Calu3 (cell line): ENCODE measurements around the gene KCNH4. TPM values are rescaled to one million over a fixed set of nuclear protein-coding genes. Genes with fewer than 3 reads are reported as not detected.

Source experiments
- BruUV-seq: library from RNA; stranded (reverse); fragments of 400-500 nt; replicated peaks from 2 replicates; lab custom pipeline; 2021; lab: Mats Ljungman, UMichigan
- CTCF ChIA-PET: fragments of 300-600 bp; sonication (Branson Sonifier 250); formaldehyde crosslinking; loops from one replicate; lab custom pipeline; 2022; ENCODE audit warnings: antibody characterized with exemption; lab: Charles Lee
- DNase-seq: peaks from one replicate; pipeline ENCODE4 v3.0.0; 2022
- H3K27ac Mint-ChIP-seq: one replicate; pipeline ENCODE4 v1.8.0; 2022; ENCODE audit warnings: mixed read lengths; ENCODE audit not compliant: unreplicated experiment
- H3K27me3 Mint-ChIP-seq: one replicate; pipeline ENCODE4 v1.8.0; 2022; ENCODE audit warnings: mixed read lengths; ENCODE audit not compliant: unreplicated experiment
- H3K36me3 Mint-ChIP-seq: one replicate; pipeline ENCODE4 v1.8.0; 2022; ENCODE audit warnings: mild to moderate bottlenecking, moderate library complexity, mixed read lengths; ENCODE audit not compliant: insufficient read depth, unreplicated experiment
- H3K4me1 Mint-ChIP-seq: one replicate; pipeline ENCODE4 v1.8.0; 2022; ENCODE audit warnings: mild to moderate bottlenecking, low read depth, mixed read lengths; ENCODE audit not compliant: unreplicated experiment
- H3K4me3 Mint-ChIP-seq: one replicate; pipeline ENCODE4 v1.8.0; 2022; ENCODE audit warnings: mild to moderate bottlenecking, low read depth, moderate library complexity, mixed read lengths; ENCODE audit not compliant: unreplicated experiment
- H3K9me3 Mint-ChIP-seq: one replicate; pipeline ENCODE4 v1.8.0; 2022; ENCODE audit warnings: low read depth, mixed read lengths; ENCODE audit not compliant: unreplicated experiment
- intact Hi-C: fragments of 100-400 bp; cut with micrococcal nuclease; formaldehyde crosslinking; loops from one replicate; pipeline ENCODE4 v1.10.0; 2022; ENCODE audit not compliant: unreplicated experiment
- total RNA-seq: library from RNA; stranded (reverse); gene quantifications from 2 replicates; pipeline ENCODE4 v1.2.3, GENCODE V29; 2022
- TF ChIP-seq, protein P1 (sequence below): fragments of 200-600 bp; IDR thresholded peaks from one replicate; pipeline ENCODE4 v1.8.0; 2022; ENCODE audit warnings: antibody characterized with exemption; ENCODE audit not compliant: unreplicated experiment

Gene KCNH4
- total RNA-seq, 1 experiment from 2014 or later: not detected

DNA sequence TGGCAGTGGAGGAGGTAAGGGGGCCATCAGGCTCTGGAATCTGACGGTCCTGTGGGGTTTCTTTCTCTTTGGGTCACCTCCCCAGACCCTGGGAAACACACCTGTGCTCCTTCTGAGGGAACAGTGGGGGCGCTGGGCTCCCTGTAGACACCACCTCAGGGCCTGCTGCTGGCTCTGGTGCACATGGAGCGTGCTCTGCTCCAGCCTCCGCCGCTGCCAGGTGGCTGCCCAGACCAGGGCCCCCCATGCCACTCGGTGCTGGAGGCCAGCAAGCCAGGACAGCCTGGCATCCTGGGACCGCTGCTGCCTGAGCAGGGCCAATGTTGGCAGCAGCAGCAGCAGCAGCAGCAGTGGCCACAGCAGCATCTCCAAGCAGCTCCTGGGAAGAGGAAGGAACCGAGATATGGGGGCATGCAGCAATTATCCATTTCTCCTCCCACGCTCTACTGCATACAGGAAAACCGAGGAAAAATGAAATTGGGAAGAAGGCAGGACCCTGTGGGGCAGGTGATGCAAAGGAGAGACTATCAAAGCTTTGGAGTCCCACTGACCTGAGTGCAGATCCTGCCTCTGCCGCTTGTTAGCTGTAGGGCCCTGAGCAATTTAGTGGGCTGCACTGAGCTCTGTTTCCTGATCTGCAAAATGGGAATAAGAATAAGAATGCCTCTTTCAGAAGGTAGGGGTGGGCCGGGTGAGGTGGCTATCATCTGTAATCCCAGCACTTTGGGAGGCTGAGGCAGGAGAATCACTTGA, 12.4 kb upstream of the KCNH4 start:
- Mint-ChIP-seq H3K4me3 (peak overlapping the region; percentile 80), H3K9me3 (no peaks in the 10 kb centered on the region), H3K36me3 (peaks cover 27% of the 10 kb centered on the region), H3K4me1 (peaks cover 13% of the 10 kb centered on the region), H3K27me3 (no peaks in the 10 kb centered on the region), H3K27ac (peak overlapping the region; percentile 61)
- intact Hi-C loops: no loop called here
- CTCF ChIA-PET: interaction anchor here (0.6 to 1.7 kb wide), 6 partner anchors 10 to 213 kb away, joined by 3 to 9 read pairs (median 4); no protein-coding TSS in a partner anchor
- DNase-seq: no peak
- BruUV-seq: no TSS peak
- TF ChIP-seq, protein P1, sequence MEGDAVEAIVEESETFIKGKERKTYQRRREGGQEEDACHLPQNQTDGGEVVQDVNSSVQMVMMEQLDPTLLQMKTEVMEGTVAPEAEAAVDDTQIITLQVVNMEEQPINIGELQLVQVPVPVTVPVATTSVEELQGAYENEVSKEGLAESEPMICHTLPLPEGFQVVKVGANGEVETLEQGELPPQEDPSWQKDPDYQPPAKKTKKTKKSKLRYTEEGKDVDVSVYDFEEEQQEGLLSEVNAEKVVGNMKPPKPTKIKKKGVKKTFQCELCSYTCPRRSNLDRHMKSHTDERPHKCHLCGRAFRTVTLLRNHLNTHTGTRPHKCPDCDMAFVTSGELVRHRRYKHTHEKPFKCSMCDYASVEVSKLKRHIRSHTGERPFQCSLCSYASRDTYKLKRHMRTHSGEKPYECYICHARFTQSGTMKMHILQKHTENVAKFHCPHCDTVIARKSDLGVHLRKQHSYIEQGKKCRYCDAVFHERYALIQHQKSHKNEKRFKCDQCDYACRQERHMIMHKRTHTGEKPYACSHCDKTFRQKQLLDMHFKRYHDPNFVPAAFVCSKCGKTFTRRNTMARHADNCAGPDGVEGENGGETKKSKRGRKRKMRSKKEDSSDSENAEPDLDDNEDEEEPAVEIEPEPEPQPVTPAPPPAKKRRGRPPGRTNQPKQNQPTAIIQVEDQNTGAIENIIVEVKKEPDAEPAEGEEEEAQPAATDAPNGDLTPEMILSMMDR: no peak

DNA sequence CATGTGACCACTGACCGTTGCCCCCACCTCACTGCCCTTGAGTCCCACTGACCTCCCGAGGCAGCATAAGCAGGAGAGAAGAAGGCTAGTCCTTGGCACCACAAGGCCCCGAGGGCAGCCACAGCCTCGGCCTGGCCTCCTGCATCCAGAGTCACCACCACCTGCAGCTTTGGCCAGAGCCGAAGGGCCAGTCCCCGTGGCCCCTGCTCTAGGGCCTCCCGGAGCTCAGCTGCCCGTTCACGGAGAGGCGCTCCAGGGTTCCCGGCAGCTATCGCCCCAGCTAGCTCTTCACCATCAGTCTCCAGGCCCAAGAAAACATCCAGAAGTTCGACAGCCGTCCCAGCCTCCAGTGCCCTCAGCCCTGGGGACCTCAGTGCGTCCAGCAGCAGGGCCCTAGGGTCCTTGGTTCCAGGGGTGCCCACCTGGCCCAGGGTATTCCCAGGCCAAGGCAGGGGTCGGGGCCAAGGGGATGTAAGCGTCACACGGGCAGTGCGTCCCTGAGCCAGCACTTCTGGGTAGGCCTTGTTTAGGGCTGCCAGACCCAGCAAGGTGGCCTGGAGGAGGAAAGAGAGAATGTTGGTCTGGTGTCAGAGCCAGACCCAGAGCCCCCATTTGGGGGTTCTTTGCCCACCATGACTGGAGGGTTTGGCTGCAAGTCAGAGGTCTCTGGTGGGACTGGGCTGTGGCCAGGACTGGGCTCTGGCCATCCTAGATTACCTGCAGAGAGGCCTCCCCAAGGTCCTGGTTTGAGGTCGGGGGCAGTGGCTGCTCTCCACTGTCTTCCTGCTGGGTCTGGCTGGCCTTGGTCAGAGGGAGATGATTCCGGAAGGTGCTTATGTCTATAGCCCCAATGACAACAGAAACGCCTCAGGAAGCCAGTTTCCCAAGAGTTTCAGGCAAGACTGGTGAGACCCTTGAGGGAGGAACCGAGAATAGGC, 11.5 kb upstream of the KCNH4 start:
- no TSS peak for BruUV-seq
- no peak overlapping the region for H3K27ac Mint-ChIP-seq
- CTCF ChIA-PET: no interaction called here
- peaks cover 13% of the 10 kb centered on the region for H3K4me1 Mint-ChIP-seq
- no peaks in the 10 kb centered on the region for H3K27me3 Mint-ChIP-seq
- no peaks in the 10 kb centered on the region for H3K9me3 Mint-ChIP-seq
- peak overlapping the region; percentile 80 for H3K4me3 Mint-ChIP-seq
- no peak for DNase-seq
- peaks cover 27% of the 10 kb centered on the region for H3K36me3 Mint-ChIP-seq
- TF ChIP-seq, protein P1: no peak
- intact Hi-C loops: no loop called here

DNA sequence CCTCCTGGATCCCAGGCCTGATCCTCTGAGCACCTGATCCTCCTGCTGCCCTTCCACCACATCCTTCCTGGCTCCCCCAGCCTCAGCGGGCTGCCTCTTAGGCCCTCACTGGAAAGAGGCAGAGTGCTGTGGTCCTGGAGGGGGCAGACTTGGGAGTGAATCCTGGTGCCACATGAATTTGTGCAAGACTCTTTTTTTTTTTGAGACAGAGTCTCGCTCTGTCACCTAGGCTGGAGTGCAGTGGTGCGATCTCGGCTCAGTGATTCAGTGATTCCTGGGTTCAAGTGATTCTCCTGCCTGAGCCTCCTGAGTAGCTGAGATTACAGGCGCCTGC, 10.3 kb upstream of the KCNH4 start:
- Mint-ChIP-seq H3K4me1 (peaks cover 13% of the 10 kb centered on the region), H3K4me3 (no peak overlapping the region), H3K9me3 (no peaks in the 10 kb centered on the region), H3K36me3 (peaks cover 27% of the 10 kb centered on the region), H3K27ac (no peak overlapping the region), H3K27me3 (no peaks in the 10 kb centered on the region)
- CTCF ChIA-PET: interaction anchor here (0.5 to 0.7 kb wide), 2 partner anchors 8 to 112 kb away, joined by 3 to 4 read pairs; no protein-coding TSS in a partner anchor
- BruUV-seq: no TSS peak
- intact Hi-C loops: no loop called here
- DNase-seq: no peak
- TF ChIP-seq, protein P1: no peak

DNA sequence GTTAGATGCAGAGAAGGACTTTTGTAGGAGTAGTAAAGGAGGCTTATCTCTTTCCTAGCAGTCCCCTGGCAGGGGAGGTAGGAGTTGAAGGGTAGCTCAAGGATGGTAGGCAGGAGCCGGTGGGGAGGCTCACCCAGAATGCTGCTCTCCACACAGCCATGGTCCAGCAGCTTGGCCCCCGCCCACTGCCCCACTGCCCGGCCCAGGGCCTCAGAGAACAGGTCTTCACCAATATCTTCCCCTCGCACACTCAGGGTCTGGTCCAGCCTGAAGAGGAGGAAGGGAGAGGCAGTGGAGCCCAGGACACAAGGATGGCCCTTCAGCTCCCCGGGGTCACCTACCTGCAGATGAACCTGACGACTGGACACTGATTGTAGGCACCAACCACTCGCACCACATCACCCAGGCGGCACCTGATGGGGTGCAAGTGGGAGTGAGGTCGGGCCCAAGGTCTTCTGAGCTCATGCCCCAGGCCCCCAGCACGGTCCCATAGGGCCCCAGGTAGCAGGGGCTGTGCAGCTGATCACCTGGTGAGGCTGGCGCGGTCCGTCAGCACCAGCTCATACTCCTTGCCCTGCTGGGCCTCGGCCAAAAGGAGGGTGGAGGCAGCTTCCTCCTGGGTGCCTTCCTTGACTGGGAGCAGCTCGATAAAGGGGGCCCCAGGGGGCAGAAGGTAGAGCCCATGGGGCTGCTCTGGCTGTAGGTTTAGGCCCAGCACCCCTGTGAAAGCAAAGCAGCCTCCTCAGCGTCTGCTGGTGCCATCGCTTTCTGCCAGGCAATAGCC, 9.7 kb upstream of the KCNH4 start:
- intact Hi-C loops: no loop called here
- H3K27me3 Mint-ChIP-seq: no peaks in the 10 kb centered on the region
- CTCF ChIA-PET: interaction anchor here (0.6 kb wide), 1 partner anchor 298 kb away, joined by 4 read pairs; no protein-coding TSS in a partner anchor
- no peak overlapping the region for H3K27ac Mint-ChIP-seq
- H3K9me3 Mint-ChIP-seq: no peaks in the 10 kb centered on the region
- H3K36me3 Mint-ChIP-seq: peaks cover 27% of the 10 kb centered on the region
- TF ChIP-seq, protein P1: no peak
- DNase-seq: no peak
- peaks cover 13% of the 10 kb centered on the region for H3K4me1 Mint-ChIP-seq
- H3K4me3 Mint-ChIP-seq: no peak overlapping the region
- BruUV-seq: no TSS peak
